GM12878 (cell line): ENCODE data around the gene ARHGEF33.

Source experiments
- RAD21 ChIP-seq: IDR thresholded peaks from 2 replicates; pipeline ENCODE4 v1.6.1; 2011; ENCODE audit warnings: mild to moderate bottlenecking, low read depth, low read length, moderate library complexity; ENCODE audit not compliant: insufficient read depth
- SIN3A ChIP-seq: IDR thresholded peaks from 2 replicates; pipeline ENCODE4 v1.6.1; 2012; ENCODE audit warnings: low read depth, low read length, improper control_type of control experiment
- TF ChIP-seq, protein P1 (sequence below), 3 experiments: IDR thresholded peaks in 2 of 3; conservative IDR thresholded peaks in 1 of 3; 2 replicates each; pipeline ENCODE4 v1.5.1; 2011; ENCODE audit warnings: low read depth in 3 of 3, low read length in 3 of 3, mild to moderate bottlenecking in 3 of 3, control low read depth in 2 of 3, moderate library complexity in 2 of 3, inconsistent platforms in 1 of 3, mixed read lengths in 1 of 3; ENCODE audit not compliant: control insufficient read depth in 2 of 3, insufficient read depth in 1 of 3; ENCODE audit errors: extremely low read depth in 1 of 3

DNA sequence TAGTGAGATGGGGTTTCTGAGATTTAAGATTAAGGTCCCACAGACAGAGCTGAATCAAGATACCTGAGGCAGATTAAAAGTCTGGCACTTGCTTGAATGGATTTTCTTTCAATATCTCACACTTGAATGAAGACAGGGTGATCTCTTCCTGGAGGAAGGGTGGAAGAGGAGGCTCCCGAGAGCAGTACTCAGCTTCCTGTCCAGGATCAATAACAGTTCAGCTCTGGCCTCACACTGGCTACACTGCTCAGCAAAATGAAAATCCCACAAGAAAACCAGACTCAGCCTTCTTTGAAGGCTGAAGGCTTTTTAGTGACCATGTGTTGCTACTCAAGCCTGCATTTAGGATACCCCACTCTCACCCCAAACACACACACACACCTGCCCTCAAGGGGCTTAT is 11.1 kb downstream of the ARHGEF33 start:
- TF ChIP-seq SIN3A (no peak), RAD21 (no peak)
- TF ChIP-seq, protein P1, sequence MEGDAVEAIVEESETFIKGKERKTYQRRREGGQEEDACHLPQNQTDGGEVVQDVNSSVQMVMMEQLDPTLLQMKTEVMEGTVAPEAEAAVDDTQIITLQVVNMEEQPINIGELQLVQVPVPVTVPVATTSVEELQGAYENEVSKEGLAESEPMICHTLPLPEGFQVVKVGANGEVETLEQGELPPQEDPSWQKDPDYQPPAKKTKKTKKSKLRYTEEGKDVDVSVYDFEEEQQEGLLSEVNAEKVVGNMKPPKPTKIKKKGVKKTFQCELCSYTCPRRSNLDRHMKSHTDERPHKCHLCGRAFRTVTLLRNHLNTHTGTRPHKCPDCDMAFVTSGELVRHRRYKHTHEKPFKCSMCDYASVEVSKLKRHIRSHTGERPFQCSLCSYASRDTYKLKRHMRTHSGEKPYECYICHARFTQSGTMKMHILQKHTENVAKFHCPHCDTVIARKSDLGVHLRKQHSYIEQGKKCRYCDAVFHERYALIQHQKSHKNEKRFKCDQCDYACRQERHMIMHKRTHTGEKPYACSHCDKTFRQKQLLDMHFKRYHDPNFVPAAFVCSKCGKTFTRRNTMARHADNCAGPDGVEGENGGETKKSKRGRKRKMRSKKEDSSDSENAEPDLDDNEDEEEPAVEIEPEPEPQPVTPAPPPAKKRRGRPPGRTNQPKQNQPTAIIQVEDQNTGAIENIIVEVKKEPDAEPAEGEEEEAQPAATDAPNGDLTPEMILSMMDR (IDR thresholded peaks at IDR 0.05 in 2 of 3, conservative IDR thresholded peaks at IDR 0.05 in 1 of 3; ENCODE audit: control insufficient read depth in 2 of 3, extremely low read depth in 1 of 3, insufficient read depth in 1 of 3, low read depth in 3 of 3, low read length in 3 of 3): no peak
